Adrenal gland (tissue), 5 donors: ENCODE results near the gene SMAD9.

ENCODE experiments used
- POLR2A ChIP-seq, 2 donors: fragments of 450-650 bp; IDR thresholded peaks; one replicate each; pipeline ENCODE4 v1.6.1; 2017; ENCODE audit warnings: antibody characterized with exemption in 2 of 2, mild to moderate bottlenecking in 2 of 2, moderate library complexity in 1 of 2
- TF ChIP-seq, protein P1 (sequence below), 6 experiments: fragments of 450-650 bp in 4 of 6; fragments of 200-600 bp in 2 of 6; sonication (generic) in 1 of 6; IDR thresholded peaks; 1 replicate in 5 of 6; 2 replicates in 1 of 6; pipeline versions ENCODE4 v1.5.1 to v1.8.0; 2016 to 2021; ENCODE audit warnings: antibody characterized with exemption in 6 of 6, mild to moderate bottlenecking in 2 of 6, moderate library complexity in 1 of 6
- donor health status: DM: no; HTN: no; CAD: no.

DNA sequence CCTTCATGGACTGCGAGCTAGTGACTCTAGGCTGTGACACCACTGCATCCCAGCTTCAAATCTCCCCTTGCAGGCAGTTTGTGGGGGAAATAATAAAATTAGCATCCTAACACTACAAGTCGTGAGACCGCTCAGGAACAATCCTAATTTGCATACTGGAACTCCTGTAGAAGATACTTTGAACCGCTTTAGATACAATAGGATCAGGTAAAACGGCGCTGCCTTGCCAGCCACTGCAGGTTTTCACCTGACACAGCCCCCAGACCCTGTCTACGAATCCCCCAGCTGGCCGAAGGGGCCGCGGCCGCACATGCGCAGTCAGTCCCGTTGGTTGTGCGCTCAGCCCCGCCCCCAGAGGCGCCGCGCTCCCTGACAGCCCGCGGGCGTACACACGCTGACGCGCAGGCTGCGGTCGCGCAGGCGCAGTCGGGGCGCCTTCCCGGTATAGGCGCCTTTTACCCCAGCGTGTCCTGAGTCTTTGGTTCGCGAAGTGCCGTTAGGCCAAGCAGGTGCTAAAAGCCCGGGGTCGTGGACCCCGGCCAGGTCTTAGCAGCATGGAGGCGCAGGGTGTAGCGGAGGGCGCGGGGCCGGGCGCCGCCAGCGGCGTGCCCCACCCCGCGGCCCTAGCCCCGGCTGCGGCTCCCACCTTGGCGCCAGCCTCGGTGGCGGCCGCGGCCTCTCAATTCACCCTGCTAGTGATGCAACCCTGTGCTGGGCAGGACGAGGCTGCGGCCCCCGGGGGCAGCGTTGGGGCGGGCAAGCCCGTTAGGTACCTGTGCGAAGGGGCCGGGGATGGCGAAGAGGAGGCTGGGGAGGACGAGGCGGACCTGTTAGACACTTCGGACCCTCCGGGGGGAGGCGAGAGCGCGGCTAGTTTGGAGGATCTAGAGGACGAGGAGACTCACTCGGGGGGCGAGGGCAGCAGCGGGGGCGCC, 101.0 kb downstream of the SMAD9 start, which contains the start of gene RFXAP:
- peak in 1 of 2 donors; percentile 48 for TF ChIP-seq POLR2A (IDR thresholded peaks at IDR 0.05)
- TF ChIP-seq, protein P1, sequence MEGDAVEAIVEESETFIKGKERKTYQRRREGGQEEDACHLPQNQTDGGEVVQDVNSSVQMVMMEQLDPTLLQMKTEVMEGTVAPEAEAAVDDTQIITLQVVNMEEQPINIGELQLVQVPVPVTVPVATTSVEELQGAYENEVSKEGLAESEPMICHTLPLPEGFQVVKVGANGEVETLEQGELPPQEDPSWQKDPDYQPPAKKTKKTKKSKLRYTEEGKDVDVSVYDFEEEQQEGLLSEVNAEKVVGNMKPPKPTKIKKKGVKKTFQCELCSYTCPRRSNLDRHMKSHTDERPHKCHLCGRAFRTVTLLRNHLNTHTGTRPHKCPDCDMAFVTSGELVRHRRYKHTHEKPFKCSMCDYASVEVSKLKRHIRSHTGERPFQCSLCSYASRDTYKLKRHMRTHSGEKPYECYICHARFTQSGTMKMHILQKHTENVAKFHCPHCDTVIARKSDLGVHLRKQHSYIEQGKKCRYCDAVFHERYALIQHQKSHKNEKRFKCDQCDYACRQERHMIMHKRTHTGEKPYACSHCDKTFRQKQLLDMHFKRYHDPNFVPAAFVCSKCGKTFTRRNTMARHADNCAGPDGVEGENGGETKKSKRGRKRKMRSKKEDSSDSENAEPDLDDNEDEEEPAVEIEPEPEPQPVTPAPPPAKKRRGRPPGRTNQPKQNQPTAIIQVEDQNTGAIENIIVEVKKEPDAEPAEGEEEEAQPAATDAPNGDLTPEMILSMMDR (IDR thresholded peaks at IDR 0.05) = peak in 3 of 6 experiments; percentile 11 to 27 (median 13)
